IMR-90 (cell line): ENCODE data around the gene PPARGC1A. TPM values are rescaled to one million over a fixed set of nuclear protein-coding genes. Genes with fewer than 3 reads are reported as not detected.

Experiments used
- ATAC-seq: fragments of 200-7000 bp; cut with Tn5 transposase; 2 replicates; pipeline ENCODE4 v1.9.1; 2020; ENCODE audit warnings: low read depth, mild to moderate bottlenecking, moderate library complexity
- BruUV-seq: library from RNA; stranded (reverse); fragments of 400-500 nt; replicated peaks from 2 replicates; lab custom pipeline; 2021; lab: Mats Ljungman, UMichigan
- CTCF ChIA-PET: fragments of 300-600 bp; formaldehyde crosslinking; extraction: SDS; loops from one replicate; lab custom pipeline; 2021; ENCODE audit warnings: antibody characterized with exemption; lab: Yijun Ruan, JAX
- POLR2A ChIA-PET: fragments of 300-600 bp; sonication (Branson Sonifier 250); formaldehyde crosslinking; loops from one replicate; lab custom pipeline; 2022; ENCODE audit warnings: antibody characterized with exemption; ENCODE audit not compliant: unreplicated experiment; lab: Charles Lee
- DNase-seq: peaks from one replicate; pipeline ENCODE4 v3.0.0; 2013
- H2AFZ ChIP-seq: replicated peaks from 2 replicates; pipeline ENCODE3; 2013; ENCODE audit warnings: low read length, mild to moderate bottlenecking; ENCODE audit not compliant: poor library complexity
- H2AK5ac ChIP-seq: 2 replicates; pipeline ENCODE4 v1.6.1; 2013; ENCODE audit warnings: low read depth, low read length, inconsistent platforms
- H2AK9ac ChIP-seq: replicated peaks from 2 replicates; pipeline ENCODE3; 2013; ENCODE audit warnings: mild to moderate bottlenecking, low read depth, low read length, moderate library complexity; ENCODE audit not compliant: poor library complexity
- H2BK120ac ChIP-seq: 2 replicates; pipeline ENCODE4 v1.6.1; 2013; ENCODE audit warnings: low read depth, low read length, inconsistent platforms
- H2BK15ac ChIP-seq: 3 replicates; pipeline ENCODE4 v1.6.1; 2013; ENCODE audit warnings: low read depth, low read length, inconsistent platforms
- H2BK20ac ChIP-seq: 2 replicates; pipeline ENCODE4 v1.6.1; 2013; ENCODE audit warnings: low read depth, mild to moderate bottlenecking, inconsistent platforms, low read length, moderate library complexity
- H2BK5ac ChIP-seq: 2 replicates; pipeline ENCODE4 v1.6.1; 2013; ENCODE audit warnings: mild to moderate bottlenecking, low read depth, low read length, inconsistent platforms; ENCODE audit not compliant: poor library complexity, severe bottlenecking
- H3K14ac ChIP-seq: replicated peaks from 2 replicates; pipeline ENCODE4 v1.6.1; 2013; ENCODE audit warnings: low read depth, low read length, inconsistent platforms
- H3K18ac ChIP-seq: 2 replicates; pipeline ENCODE4 v1.6.1; 2013; ENCODE audit warnings: low read depth, low read length, control low read depth
- H3K23ac ChIP-seq: 2 replicates; pipeline ENCODE4 v1.6.1; 2013; ENCODE audit warnings: low read depth, low read length, inconsistent platforms
- H3K27ac ChIP-seq: 2 replicates; pipeline ENCODE4 v1.5.1; 2013; ENCODE audit warnings: mild to moderate bottlenecking, control low read depth, low read length; ENCODE audit not compliant: insufficient read depth
- H3K27me3 ChIP-seq: 2 replicates; pipeline ENCODE4 v1.6.1; 2013; ENCODE audit warnings: low read length; ENCODE audit not compliant: control insufficient read depth, insufficient read depth
- H3K36me3 ChIP-seq: 2 replicates; pipeline ENCODE4 v1.6.1; 2013; ENCODE audit warnings: low read length, mixed read lengths; ENCODE audit not compliant: control insufficient read depth, insufficient read depth
- H3K4ac ChIP-seq: 2 replicates; pipeline ENCODE4 v1.6.1; 2013; ENCODE audit warnings: low read depth, low read length, inconsistent platforms
- H3K4me1 ChIP-seq: 2 replicates; pipeline ENCODE4 v1.6.1; 2013; ENCODE audit warnings: low read length, mixed read lengths; ENCODE audit not compliant: control insufficient read depth, insufficient read depth
- H3K4me2 ChIP-seq: 2 replicates; pipeline ENCODE4 v1.6.1; 2013; ENCODE audit warnings: low read depth, mild to moderate bottlenecking, control low read depth, low read length, moderate library complexity
- H3K4me3 ChIP-seq: 2 replicates; pipeline ENCODE4 v1.5.1; 2013; ENCODE audit warnings: low read depth, mild to moderate bottlenecking, control low read depth, low read length, moderate library complexity; ENCODE audit not compliant: insufficient read depth
- H3K56ac ChIP-seq: 2 replicates; pipeline ENCODE4 v1.6.1; 2013; ENCODE audit warnings: low read length, inconsistent platforms; ENCODE audit not compliant: insufficient read depth; ENCODE audit errors: extremely low read depth
- H3K79me1 ChIP-seq, 2 experiments: 2 replicates each; pipeline ENCODE4 v1.6.1; 2013; ENCODE audit warnings: low read length in 2 of 2, inconsistent platforms in 1 of 2, low read depth in 1 of 2
- H3K9ac ChIP-seq: 2 replicates; pipeline ENCODE4 v1.6.1; 2013; ENCODE audit warnings: low read depth, low read length, control low read depth
- H3K9me1 ChIP-seq: 2 replicates; pipeline ENCODE4 v1.6.1; 2013; ENCODE audit warnings: low read length, inconsistent platforms; ENCODE audit not compliant: insufficient read depth
- H3K9me3 ChIP-seq: 2 replicates; pipeline ENCODE4 v1.6.1; 2013; ENCODE audit warnings: low read length; ENCODE audit not compliant: control insufficient read depth, insufficient read depth
- H4K20me1 ChIP-seq: 2 replicates; pipeline ENCODE4 v1.6.1; 2013; ENCODE audit warnings: low read length, inconsistent platforms; ENCODE audit not compliant: insufficient read depth
- H4K5ac ChIP-seq: 2 replicates; pipeline ENCODE4 v1.6.1; 2013; ENCODE audit warnings: mild to moderate bottlenecking, low read depth, low read length, control low read depth
- H4K8ac ChIP-seq, 2 experiments: 2 replicates each; pipeline ENCODE4 v1.6.1; 2013; ENCODE audit warnings: low read depth in 2 of 2, low read length in 2 of 2, control low read depth in 1 of 2, inconsistent platforms in 1 of 2
- H4K91ac ChIP-seq: 2 replicates; pipeline ENCODE4 v1.6.1; 2013; ENCODE audit warnings: low read depth, low read length, inconsistent platforms; ENCODE audit not compliant: insufficient read depth
- RCOR1 ChIP-seq: IDR thresholded peaks from 2 replicates; pipeline ENCODE4 v1.6.1; 2012; ENCODE audit warnings: mild to moderate bottlenecking, low read length, improper control_type of control experiment; ENCODE audit not compliant: insufficient replicate concordance
- WGBS, 2 experiments: methylation state at CpG; one replicate each; pipeline versions ENCODE4 v1.1.5 to v1.1.7; 2013; ENCODE audit warnings: missing lambda C conversion rate in 2 of 2; ENCODE audit not compliant: insufficient read length in 1 of 2; ENCODE audit errors: extremely low coverage in 2 of 2; 5-methylcytosine and 5-hydroxymethylcytosine counted together
- dilution Hi-C: fragments of 300-500 bp; cut with HindIII; formaldehyde crosslinking; loops from one replicate; pipeline ENCODE4 v1.14.3; 2018; ENCODE audit warnings: low sequenced_read_pairs; ENCODE audit not compliant: unreplicated experiment
- in situ Hi-C: fragments of 300-500 bp; cut with MboI; formaldehyde crosslinking; loops from 3 replicates; pipeline ENCODE4 v1.14.3; 2019; ENCODE audit warnings: low sequenced_read_pairs, inconsistent platforms, mixed read lengths
- intact Hi-C: fragments of 100-400 bp; cut with micrococcal nuclease; formaldehyde crosslinking; loops from 2 replicates; pipeline ENCODE4 v1.10.0; 2022
- polyA plus RNA-seq, 3 experiments: library from polyadenylated mRNA; depleted of rRNA; stranded (reverse); fragments of >200 nt; gene quantifications; 2 replicates each; pipeline ENCODE4 v1.2.3, GENCODE V29; 2012; ENCODE audit warnings: low replicate concordance in 1 of 3
- total RNA-seq: library from RNA; depleted of rRNA; stranded (reverse); fragments of >200 nt; gene quantifications from 2 replicates; pipeline ENCODE4 v1.2.3, GENCODE V29; 2012
- TF ChIP-seq, protein P1 (sequence below): fragments of 150-350 bp; IDR thresholded peaks from 2 replicates; pipeline ENCODE4 v1.6.1; 2017; ENCODE audit warnings: mild to moderate bottlenecking, antibody characterized with exemption, low read length, low read depth
- TF ChIP-seq, protein P2 (sequence below): fragments of 150-350 bp; IDR thresholded peaks from 2 replicates; pipeline ENCODE4 v1.6.1; 2016; ENCODE audit warnings: low read depth, mild to moderate bottlenecking, low read length, moderate library complexity, borderline replicate concordance

The PPARGC1A gene
- total and polyA plus RNA-seq, 2 of the 4 experiments (the other 2 are of a cell fraction), result under 0.01 to 0.03 TPM

DNA sequence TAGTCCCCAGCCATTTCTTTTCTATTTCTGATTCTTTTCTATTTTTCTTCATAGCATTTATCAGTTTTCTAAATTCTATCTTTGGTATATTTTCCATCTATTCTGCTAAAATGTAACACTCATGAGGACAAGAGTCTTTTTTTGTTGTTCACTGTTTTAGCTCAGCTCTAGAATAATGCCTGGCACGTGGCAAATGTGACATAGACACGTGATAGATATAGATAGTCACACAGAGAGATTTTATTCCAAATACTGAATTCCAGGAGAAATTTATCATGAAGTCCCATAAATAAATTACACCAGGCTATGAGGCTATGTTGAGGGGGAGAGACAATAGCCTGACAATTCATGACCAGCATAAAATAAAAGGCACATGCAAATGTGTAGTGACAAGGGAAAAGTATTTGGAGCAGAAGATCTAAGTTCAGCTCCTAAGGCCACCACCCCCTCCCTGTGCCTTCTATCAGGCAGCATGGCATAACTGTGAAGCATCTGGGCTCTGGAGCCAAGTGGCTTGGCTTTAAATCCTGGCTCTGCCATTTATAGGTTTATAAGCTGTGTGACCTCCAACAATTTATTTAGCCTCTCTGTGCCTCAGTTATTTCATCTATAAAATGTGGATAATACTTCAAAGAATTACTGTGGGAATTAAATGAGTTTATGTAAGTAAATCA, 25.7 kb upstream of the PPARGC1A start:
- whole genome bisulfite sequencing, 2 experiments, result no CpG with 5 or more reads among the region's 2 CpGs
- BruUV-seq, result no TSS peak

More for the DNA sequence above, 25.7 kb upstream of the PPARGC1A start:
- H2BK120ac ChIP-seq, result no peak overlapping the region
- H4K5ac ChIP-seq, result no peak overlapping the region
- POLR2A ChIA-PET, result no interaction called here
- CTCF ChIA-PET, result interaction anchor here (0.6 kb wide), 1 partner anchor 241 kb away, joined by 4 read pairs; no protein-coding TSS in a partner anchor
- H3K27me3 ChIP-seq, result no peaks in the 10 kb centered on the region; the same call in 1 of the 2 replicates
- H4K91ac ChIP-seq, result no peak overlapping the region
- no peaks in the 10 kb centered on the region for H3K9me3 ChIP-seq
- ATAC-seq (no peak), DNase-seq (no peak)
- no peak overlapping the region for H3K18ac ChIP-seq
- H3K4me2 ChIP-seq, result no peak overlapping the region
- no peak overlapping the region for H3K4me3 ChIP-seq
- in situ Hi-C loops (no loop called here), dilution Hi-C loops (no loop called here), intact Hi-C loops (no loop called here)
- H2BK5ac ChIP-seq, result no peak overlapping the region
- H4K8ac ChIP-seq, result no peak overlapping the region
- no peak overlapping the region for H3K23ac ChIP-seq
- H3K56ac ChIP-seq, result no peak overlapping the region
- TF ChIP-seq, protein P1, sequence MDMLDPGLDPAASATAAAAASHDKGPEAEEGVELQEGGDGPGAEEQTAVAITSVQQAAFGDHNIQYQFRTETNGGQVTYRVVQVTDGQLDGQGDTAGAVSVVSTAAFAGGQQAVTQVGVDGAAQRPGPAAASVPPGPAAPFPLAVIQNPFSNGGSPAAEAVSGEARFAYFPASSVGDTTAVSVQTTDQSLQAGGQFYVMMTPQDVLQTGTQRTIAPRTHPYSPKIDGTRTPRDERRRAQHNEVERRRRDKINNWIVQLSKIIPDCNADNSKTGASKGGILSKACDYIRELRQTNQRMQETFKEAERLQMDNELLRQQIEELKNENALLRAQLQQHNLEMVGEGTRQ, result no peak
- TF ChIP-seq, protein P2, sequence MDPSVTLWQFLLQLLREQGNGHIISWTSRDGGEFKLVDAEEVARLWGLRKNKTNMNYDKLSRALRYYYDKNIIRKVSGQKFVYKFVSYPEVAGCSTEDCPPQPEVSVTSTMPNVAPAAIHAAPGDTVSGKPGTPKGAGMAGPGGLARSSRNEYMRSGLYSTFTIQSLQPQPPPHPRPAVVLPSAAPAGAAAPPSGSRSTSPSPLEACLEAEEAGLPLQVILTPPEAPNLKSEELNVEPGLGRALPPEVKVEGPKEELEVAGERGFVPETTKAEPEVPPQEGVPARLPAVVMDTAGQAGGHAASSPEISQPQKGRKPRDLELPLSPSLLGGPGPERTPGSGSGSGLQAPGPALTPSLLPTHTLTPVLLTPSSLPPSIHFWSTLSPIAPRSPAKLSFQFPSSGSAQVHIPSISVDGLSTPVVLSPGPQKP, result no peak
- TF ChIP-seq RCOR1, result no peak
- no peak overlapping the region for H2BK15ac ChIP-seq
- H3K4ac ChIP-seq, result no peak overlapping the region
- no peaks in the 10 kb centered on the region for H3K36me3 ChIP-seq
- no peaks in the 10 kb centered on the region for H3K79me1 ChIP-seq
- no peaks in the 10 kb centered on the region for H4K20me1 ChIP-seq
- H2AK9ac ChIP-seq, result no peak overlapping the region
- no peak overlapping the region for H3K14ac ChIP-seq
- no peak overlapping the region for H2BK20ac ChIP-seq
- H3K9me1 ChIP-seq, result no peaks in the 10 kb centered on the region
- H3K4me1 ChIP-seq, result no peaks in the 10 kb centered on the region
- no peak overlapping the region for H3K9ac ChIP-seq
- no peak overlapping the region for H2AK5ac ChIP-seq
- H2AFZ ChIP-seq, result no peak overlapping the region
- H3K27ac ChIP-seq, result no peak overlapping the region
